Cerebellar cortex (tissue), 1 donor: Measurements from ENCODE around the gene OR4D10.

Source experiments
- DNase-seq: peaks from one replicate; pipeline ENCODE4 v3.0.0-alpha.2; 2015; ENCODE audit warnings: low spot score

Gene OR4D10

GRCh38 chr11:59528711-59529110 lies 55.6 kb downstream of the OR4D10 start:
- DNase-seq: no peak
